ENCODE data around the gene RGMB. TPM values are rescaled to one million over a fixed set of nuclear protein-coding genes. Genes with fewer than 3 reads are reported as not detected.
A peak's percentile ranks its signal among the peaks of the same experiment; 100 is the strongest.

RGMB gene
- total and polyA plus RNA-seq, 3 experiments from 2014 or later: 2.1 to 5.2 (median 5.1) TPM

DNA sequence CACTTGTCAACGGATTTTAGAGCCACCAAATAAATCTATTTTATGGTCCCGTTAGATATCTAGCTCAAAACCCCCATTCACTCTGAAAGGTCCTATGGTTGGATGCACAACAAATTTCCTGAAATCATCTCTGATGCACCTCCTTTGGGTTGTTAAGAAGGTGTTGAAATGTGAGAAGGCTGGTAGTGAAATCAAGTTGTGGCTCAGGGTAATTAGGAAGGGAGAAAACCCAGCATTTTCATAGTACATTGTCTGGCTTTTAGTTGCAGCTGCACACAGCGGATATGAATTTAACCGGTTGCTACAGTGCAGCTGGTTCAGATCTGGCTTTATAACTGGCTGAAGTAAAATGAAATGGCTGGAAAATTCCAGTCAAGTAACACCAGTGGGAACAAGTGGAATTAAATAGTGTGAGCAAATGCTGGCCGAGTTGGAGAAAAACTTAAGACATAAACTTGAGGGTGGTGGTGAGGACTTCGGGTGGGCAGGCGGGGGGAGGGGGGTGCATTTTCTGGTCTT, 17.6 kb downstream of the RGMB start:
- Mint-ChIP-seq H3K27me3 (peaks cover 0 to 3% of the 10 kb centered on the region in 2 donors), H3K4me3 (no peak overlapping the region), H3K9me3 (no peaks in the 10 kb centered on the region), H3K27ac (no peak overlapping the region), H3K4me1 (peaks cover 0 to 7% (median 6%) of the 10 kb centered on the region in 3 donors), H3K36me3 (peaks cover 0 to 16% (median 1%) of the 10 kb centered on the region in 3 donors)
- H3K27me3 ChIP-seq (ENCODE audit: insufficient read depth, low read length, poor library complexity, severe bottlenecking): no peaks in the 10 kb centered on the region
- CTCF ChIA-PET: interaction anchor here (6.0 kb wide), 1 partner anchor 21 kb away, joined by 29 read pairs; no protein-coding TSS in a partner anchor
- H3K4me3 ChIP-seq (ENCODE audit: low read length): no peak overlapping the region
- POLR2A ChIA-PET: no interaction called here
- no peak for DNase-seq
- no peaks in the 10 kb centered on the region for H3K9me3 ChIP-seq (ENCODE audit: low read length)
- H3K4me1 ChIP-seq (ENCODE audit: insufficient read depth, low read length): no peaks in the 10 kb centered on the region
- H3K36me3 ChIP-seq (ENCODE audit: insufficient read depth, low read length): no peaks in the 10 kb centered on the region
- H3K27ac ChIP-seq (ENCODE audit: low read depth, low read length): no peak overlapping the region

DNA sequence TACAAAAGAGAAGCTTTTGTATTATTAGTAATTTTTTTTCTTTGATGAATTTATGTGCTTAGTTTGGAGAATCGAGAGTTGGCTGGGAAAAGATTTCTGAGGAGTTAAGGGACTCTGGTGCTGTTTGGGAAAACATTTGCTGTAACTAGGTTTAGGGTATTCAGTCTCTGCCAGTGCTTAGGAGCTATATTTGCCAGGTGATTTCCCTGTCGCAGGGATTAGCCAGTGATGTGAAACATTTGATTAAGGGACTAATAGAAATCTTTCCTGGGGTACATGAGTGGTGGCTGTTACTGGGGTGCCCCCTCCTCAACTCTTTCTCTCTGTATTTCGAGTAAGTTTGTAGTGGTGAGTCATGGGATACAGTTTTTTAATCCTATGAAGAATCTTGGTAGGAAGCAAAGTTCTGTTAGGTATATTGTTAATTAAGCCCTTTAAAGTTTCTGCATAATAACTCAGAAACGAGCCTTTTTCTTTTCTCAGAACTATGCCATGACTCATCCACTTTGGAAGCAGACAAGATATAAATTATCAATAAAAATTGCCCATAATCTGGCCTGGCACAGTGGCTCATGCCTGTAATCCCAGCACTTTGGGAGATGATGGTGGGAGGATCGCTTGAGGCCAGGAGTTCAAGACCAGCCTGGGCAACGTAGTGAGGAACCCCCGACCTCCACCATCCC, 18.6 kb downstream of the RGMB start:
- no peaks in the 10 kb centered on the region for H3K9me3 Mint-ChIP-seq

DNA sequence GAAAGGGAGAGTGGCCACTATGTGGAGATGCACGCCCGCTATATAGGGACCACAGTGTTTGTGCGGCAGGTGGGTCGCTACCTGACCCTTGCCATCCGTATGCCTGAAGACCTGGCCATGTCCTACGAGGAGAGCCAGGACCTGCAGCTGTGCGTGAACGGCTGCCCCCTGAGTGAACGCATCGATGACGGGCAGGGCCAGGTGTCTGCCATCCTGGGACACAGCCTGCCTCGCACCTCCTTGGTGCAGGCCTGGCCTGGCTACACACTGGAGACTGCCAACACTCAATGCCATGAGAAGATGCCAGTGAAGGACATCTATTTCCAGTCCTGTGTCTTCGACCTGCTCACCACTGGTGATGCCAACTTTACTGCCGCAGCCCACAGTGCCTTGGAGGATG, 19.8 kb downstream of the RGMB start:
- H3K4me1 Mint-ChIP-seq: peaks cover 0 to 5% (median 0%) of the 10 kb centered on the region in 3 donors
- H3K27ac ChIP-seq (ENCODE audit: low read depth, low read length): no peak overlapping the region
- ChIA-PET POLR2A (no interaction called here), CTCF (no interaction called here)
- no peaks in the 10 kb centered on the region for H3K36me3 ChIP-seq (ENCODE audit: insufficient read depth, low read length)
- H3K4me3 ChIP-seq (ENCODE audit: low read length): no peak overlapping the region
- no peaks in the 10 kb centered on the region for H3K4me1 ChIP-seq (ENCODE audit: insufficient read depth, low read length)
- H3K9me3 ChIP-seq (ENCODE audit: low read length): no peaks in the 10 kb centered on the region
- H3K27ac Mint-ChIP-seq: no peak overlapping the region
- H3K4me3 Mint-ChIP-seq: no peak overlapping the region
- peaks cover 0 to 14% (median 1%) of the 10 kb centered on the region in 3 donors for H3K36me3 Mint-ChIP-seq
- DNase-seq: no peak
- H3K9me3 Mint-ChIP-seq: no peaks in the 10 kb centered on the region
- peaks cover 0 to 3% of the 10 kb centered on the region in 2 donors for H3K27me3 Mint-ChIP-seq
- no peaks in the 10 kb centered on the region for H3K27me3 ChIP-seq (ENCODE audit: insufficient read depth, low read length, poor library complexity, severe bottlenecking)

More for the DNA sequence above, 18.6 kb downstream of the RGMB start:
- POLR2A ChIA-PET: no interaction called here
- H3K36me3 ChIP-seq (ENCODE audit: insufficient read depth, low read length): no peaks in the 10 kb centered on the region
- H3K4me1 Mint-ChIP-seq: peaks cover 0 to 5% (median 0%) of the 10 kb centered on the region in 3 donors
- no peak overlapping the region for H3K27ac ChIP-seq (ENCODE audit: low read depth, low read length)
- CTCF ChIA-PET: no interaction called here
- no peak for DNase-seq
- H3K27me3 Mint-ChIP-seq: peaks cover 0 to 3% of the 10 kb centered on the region in 2 donors
- no peak overlapping the region for H3K4me3 Mint-ChIP-seq
- no peaks in the 10 kb centered on the region for H3K9me3 ChIP-seq (ENCODE audit: low read length)
- no peak overlapping the region for H3K4me3 ChIP-seq (ENCODE audit: low read length)
- peaks cover 0 to 16% (median 1%) of the 10 kb centered on the region in 3 donors for H3K36me3 Mint-ChIP-seq
- H3K4me1 ChIP-seq (ENCODE audit: insufficient read depth, low read length): no peaks in the 10 kb centered on the region
- H3K27ac Mint-ChIP-seq: peak overlapping the region in 1 of 8 donors; percentile 25
- H3K27me3 ChIP-seq (ENCODE audit: insufficient read depth, low read length, poor library complexity, severe bottlenecking): no peaks in the 10 kb centered on the region

DNA sequence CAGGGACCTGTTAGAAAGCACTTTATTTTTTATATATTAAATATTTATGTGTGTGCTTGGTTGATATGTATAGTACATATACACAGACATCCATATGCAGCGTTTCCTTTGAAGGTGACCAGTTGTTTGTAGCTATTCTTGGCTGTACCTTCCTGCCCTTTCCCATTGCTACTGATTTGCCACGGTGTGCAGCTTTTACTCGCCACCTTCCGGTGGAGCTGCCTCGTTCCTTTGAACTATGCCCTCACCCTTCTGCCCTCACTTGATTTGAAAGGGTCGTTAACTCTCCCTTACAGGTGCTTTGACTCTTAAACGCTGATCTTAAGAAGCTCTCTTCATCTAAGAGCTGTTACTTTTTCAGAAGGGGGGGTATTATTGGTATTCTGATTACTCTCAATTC, 20.5 kb downstream of the RGMB start:
- no peak for DNase-seq
- H3K36me3 Mint-ChIP-seq: peaks cover 0 to 14% (median 2%) of the 10 kb centered on the region in 3 donors
- ChIA-PET CTCF (interaction anchor here (1.3 to 4.6 kb wide), 3 partner anchors 17 to 25 kb away, joined by 3 to 19 read pairs (median 18); no protein-coding TSS in a partner anchor), POLR2A (no interaction called here)
- H3K4me1 Mint-ChIP-seq: peaks cover 0 to 5% (median 0%) of the 10 kb centered on the region in 3 donors
- H3K27ac Mint-ChIP-seq: no peak overlapping the region
- H3K9me3 Mint-ChIP-seq: no peaks in the 10 kb centered on the region
- no peaks in the 10 kb centered on the region for H3K36me3 ChIP-seq (ENCODE audit: insufficient read depth, low read length)
- H3K9me3 ChIP-seq (ENCODE audit: low read length): no peaks in the 10 kb centered on the region
- H3K27me3 Mint-ChIP-seq: peaks cover 0 to 3% of the 10 kb centered on the region in 2 donors
- no peak overlapping the region for H3K4me3 ChIP-seq (ENCODE audit: low read length)
- H3K27ac ChIP-seq (ENCODE audit: low read depth, low read length): no peak overlapping the region
- no peak overlapping the region for H3K4me3 Mint-ChIP-seq
- H3K27me3 ChIP-seq (ENCODE audit: insufficient read depth, low read length, poor library complexity, severe bottlenecking): no peaks in the 10 kb centered on the region
- H3K4me1 ChIP-seq (ENCODE audit: insufficient read depth, low read length): no peaks in the 10 kb centered on the region

DNA sequence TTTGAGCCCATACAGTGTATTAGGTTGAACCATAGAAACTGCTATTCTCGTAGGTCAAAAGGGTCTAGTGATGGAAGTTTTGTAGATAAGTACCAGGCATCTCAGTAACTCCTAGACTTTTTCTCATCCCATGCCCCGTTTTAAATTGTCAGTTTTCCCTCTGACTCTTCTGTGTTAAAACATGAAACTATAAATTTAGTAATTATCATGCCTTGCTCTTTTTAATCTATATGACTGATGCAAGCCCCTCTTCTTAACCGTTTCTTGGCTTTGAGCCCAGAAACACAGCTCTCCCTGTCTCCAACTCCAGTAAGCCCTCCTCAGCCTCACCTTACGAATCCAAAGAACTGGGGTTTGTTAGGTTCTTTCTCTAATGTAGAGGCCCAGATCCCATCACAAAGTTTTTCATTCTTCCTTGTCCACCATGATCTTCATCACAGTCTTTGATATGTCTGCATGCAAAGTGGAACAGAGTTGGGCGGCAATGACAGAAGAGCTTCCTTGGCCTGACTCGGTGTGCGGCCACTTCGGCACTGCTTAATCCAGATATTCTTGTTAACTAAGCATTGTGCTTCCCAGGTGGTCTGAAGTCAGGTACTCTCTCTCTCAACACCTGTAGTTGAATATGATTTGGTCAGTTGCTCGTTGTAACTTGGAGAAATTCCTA, 21.1 kb downstream of the RGMB start:
- POLR2A ChIA-PET: no interaction called here
- Mint-ChIP-seq H3K4me3 (no peak overlapping the region), H3K4me1 (peaks cover 0 to 5% (median 0%) of the 10 kb centered on the region in 3 donors), H3K36me3 (peaks cover 0 to 14% (median 3%) of the 10 kb centered on the region in 3 donors), H3K27me3 (peaks cover 0 to under 1% of the 10 kb centered on the region in 2 donors), H3K27ac (no peak overlapping the region), H3K9me3 (no peaks in the 10 kb centered on the region)
- Histone ChIP-seq H3K36me3 (ENCODE audit: insufficient read depth, low read length) (no peaks in the 10 kb centered on the region), H3K4me1 (ENCODE audit: insufficient read depth, low read length) (no peaks in the 10 kb centered on the region), H3K9me3 (ENCODE audit: low read length) (no peaks in the 10 kb centered on the region), H3K4me3 (ENCODE audit: low read length) (no peak overlapping the region), H3K27me3 (ENCODE audit: insufficient read depth, low read length, poor library complexity, severe bottlenecking) (no peaks in the 10 kb centered on the region), H3K27ac (ENCODE audit: low read depth, low read length) (no peak overlapping the region)
- CTCF ChIA-PET: interaction anchor here (1.3 to 4.6 kb wide), 3 partner anchors 16 to 26 kb away, joined by 3 to 19 read pairs (median 18); no protein-coding TSS in a partner anchor
- DNase-seq: no peak

DNA sequence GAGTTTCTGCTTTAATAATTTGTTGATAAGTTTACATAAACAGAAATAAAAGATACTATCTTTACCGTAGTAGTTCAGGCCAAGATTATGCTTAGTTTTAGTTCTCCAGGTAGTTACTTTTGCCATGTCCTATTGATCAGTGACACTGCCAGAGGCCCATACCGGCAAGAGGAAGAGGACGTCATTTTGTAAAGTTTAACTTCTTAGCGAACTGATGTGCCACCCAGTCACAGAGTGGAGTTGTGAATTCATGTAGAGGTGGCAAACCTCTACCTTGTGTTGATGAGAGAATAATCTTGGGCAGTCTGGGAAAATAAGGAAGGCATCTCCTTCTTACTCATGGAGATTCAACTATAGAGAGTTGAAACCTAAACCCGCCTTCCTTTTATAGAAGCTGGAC, 21.8 kb downstream of the RGMB start:
- Histone ChIP-seq H3K4me1 (ENCODE audit: insufficient read depth, low read length) (no peaks in the 10 kb centered on the region), H3K9me3 (ENCODE audit: low read length) (no peaks in the 10 kb centered on the region), H3K27me3 (ENCODE audit: insufficient read depth, low read length, poor library complexity, severe bottlenecking) (no peaks in the 10 kb centered on the region), H3K36me3 (ENCODE audit: insufficient read depth, low read length) (no peaks in the 10 kb centered on the region), H3K27ac (ENCODE audit: low read depth, low read length) (no peak overlapping the region), H3K4me3 (ENCODE audit: low read length) (no peak overlapping the region)
- Mint-ChIP-seq H3K4me3 (no peak overlapping the region), H3K27ac (no peak overlapping the region), H3K4me1 (peaks cover 0 to 5% (median 0%) of the 10 kb centered on the region in 3 donors), H3K27me3 (no peaks in the 10 kb centered on the region), H3K36me3 (peaks cover 0 to 14% (median 3%) of the 10 kb centered on the region in 3 donors), H3K9me3 (no peaks in the 10 kb centered on the region)
- CTCF ChIA-PET: interaction anchor here (1.3 to 4.6 kb wide), 4 partner anchors 16 to 1564 kb away, joined by 3 to 19 read pairs (median 14); no protein-coding TSS in a partner anchor
- DNase-seq: no peak
- POLR2A ChIA-PET: no interaction called here

DNA sequence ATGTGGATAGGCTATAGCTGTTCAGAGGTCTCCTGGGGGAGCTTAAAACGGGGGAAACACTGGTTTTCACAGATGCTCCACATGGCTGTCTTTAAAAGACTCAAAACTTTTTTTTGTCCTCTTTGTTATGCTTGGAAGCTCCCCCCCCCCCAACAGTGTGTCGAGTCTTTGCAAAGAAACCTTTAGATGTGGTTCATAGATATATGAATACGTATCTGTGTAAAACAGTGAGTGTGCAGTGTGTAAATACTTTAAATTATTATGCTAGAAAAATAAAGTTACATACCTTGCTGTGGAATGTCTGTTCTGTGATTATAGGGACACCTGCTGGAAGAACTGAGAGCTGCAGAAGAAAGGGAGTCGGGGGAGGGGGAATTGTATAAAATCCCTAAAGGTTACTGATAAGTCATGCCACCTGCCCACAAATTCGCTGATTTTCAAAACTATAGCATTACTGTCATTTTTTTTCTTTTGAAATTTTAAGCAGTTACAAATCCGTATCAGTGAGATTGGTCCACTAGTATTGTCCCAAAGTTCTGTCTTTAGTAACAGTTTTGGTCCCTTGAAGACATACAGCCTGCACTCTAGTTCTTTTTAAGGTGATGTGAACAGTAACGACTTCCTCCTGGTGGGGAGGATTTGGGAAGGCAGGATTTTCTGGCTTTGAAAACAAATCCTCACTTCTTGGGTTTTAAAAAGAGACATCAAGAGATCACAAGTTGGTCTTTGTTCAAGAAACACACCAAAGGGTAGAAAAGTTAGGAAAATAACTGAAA, 22.9 kb downstream of the RGMB start:
- H3K4me1 ChIP-seq (ENCODE audit: insufficient read depth, low read length): no peaks in the 10 kb centered on the region
- Mint-ChIP-seq H3K4me3 (no peak overlapping the region), H3K36me3 (peaks cover 0 to 14% (median 3%) of the 10 kb centered on the region in 3 donors), H3K4me1 (peaks cover 0 to 5% (median 0%) of the 10 kb centered on the region in 3 donors), H3K27ac (peak overlapping the region in 1 of 8 donors; percentile 35), H3K9me3 (no peaks in the 10 kb centered on the region), H3K27me3 (no peaks in the 10 kb centered on the region)
- ChIA-PET POLR2A (no interaction called here), CTCF (interaction anchor here (0.6 to 4.6 kb wide), 9 partner anchors 9 to 1565 kb away, joined by 3 to 19 read pairs (median 3); no protein-coding TSS in a partner anchor)
- no peaks in the 10 kb centered on the region for H3K36me3 ChIP-seq (ENCODE audit: insufficient read depth, low read length)
- H3K27ac ChIP-seq (ENCODE audit: low read depth, low read length): no peak overlapping the region
- DNase-seq: peak in 2 of 5 donors; percentile 25 to 54
- H3K27me3 ChIP-seq (ENCODE audit: insufficient read depth, low read length, poor library complexity, severe bottlenecking): no peaks in the 10 kb centered on the region
- H3K9me3 ChIP-seq (ENCODE audit: low read length): no peaks in the 10 kb centered on the region
- H3K4me3 ChIP-seq (ENCODE audit: low read length): no peak overlapping the region

Data from CD8-positive, alpha-beta memory T cell (primary cell).